Caco-2 (cell line): Measurements from ENCODE around the gene AUTS2. TPM values are rescaled to one million over a fixed set of nuclear protein-coding genes. Genes with fewer than 3 reads are reported as not detected.

Source experiments
- BruUV-seq: library from RNA; stranded (reverse); fragments of 400-500 nt; replicated peaks from 2 replicates; lab custom pipeline; 2021; lab: Mats Ljungman, UMichigan
- CTCF ChIA-PET: fragments of 300-600 bp; sonication (Branson Sonifier 250); formaldehyde crosslinking; loops from one replicate; lab custom pipeline; 2022; ENCODE audit warnings: antibody characterized with exemption; lab: Charles Lee
- POLR2A ChIA-PET: fragments of 300-600 bp; sonication (Branson Sonifier 250); formaldehyde crosslinking; loops from one replicate; lab custom pipeline; 2022; ENCODE audit warnings: antibody characterized with exemption; lab: Charles Lee
- DNase-seq, 2 experiments: peaks; one replicate each; pipeline versions ENCODE4 v3.0.0 to v3.0.0-alpha.2; 2020 to 2022
- H3K27me3 ChIP-seq: replicated peaks from 2 replicates; pipeline ENCODE4 v1.6.0; 2011; ENCODE audit warnings: low read length; ENCODE audit not compliant: control insufficient read depth, insufficient read depth
- H3K36me3 ChIP-seq: 2 replicates; pipeline ENCODE4 v1.5.1; 2011; ENCODE audit warnings: low read length; ENCODE audit not compliant: control insufficient read depth, insufficient read depth
- H3K4me1 ChIP-seq: fragments of 250-450 bp; sonication (Bioruptor Pico); 2 replicates; pipeline ENCODE4 v1.5.1; 2020; ENCODE audit warnings: mild to moderate bottlenecking
- H3K4me3 ChIP-seq: 2 replicates; pipeline ENCODE4 v1.5.1; 2011; ENCODE audit warnings: low read depth, mild to moderate bottlenecking, control low read depth, low read length
- H3K9me3 ChIP-seq: fragments of 250-450 bp; sonication (Bioruptor Pico); 2 replicates; pipeline ENCODE4 v1.5.1; 2020; ENCODE audit warnings: mild to moderate bottlenecking, moderate library complexity
- H3K27ac Mint-ChIP-seq: one replicate; pipeline ENCODE4 v1.8.0; 2022; ENCODE audit warnings: mixed read lengths; ENCODE audit not compliant: unreplicated experiment
- H3K27me3 Mint-ChIP-seq: one replicate; pipeline ENCODE4 v1.8.0; 2022; ENCODE audit warnings: mixed read lengths; ENCODE audit not compliant: insufficient read depth, unreplicated experiment
- H3K36me3 Mint-ChIP-seq: one replicate; pipeline ENCODE4 v1.8.0; 2022; ENCODE audit warnings: mild to moderate bottlenecking, mixed read lengths; ENCODE audit not compliant: insufficient read depth, unreplicated experiment
- H3K4me1 Mint-ChIP-seq: one replicate; pipeline ENCODE4 v1.8.0; 2022; ENCODE audit warnings: low read depth, mixed read lengths; ENCODE audit not compliant: unreplicated experiment
- H3K4me3 Mint-ChIP-seq: one replicate; pipeline ENCODE4 v1.8.0; 2022; ENCODE audit warnings: mild to moderate bottlenecking, moderate library complexity, mixed read lengths; ENCODE audit not compliant: unreplicated experiment
- H3K9me3 Mint-ChIP-seq: one replicate; pipeline ENCODE4 v1.8.0; 2022; ENCODE audit warnings: mixed read lengths; ENCODE audit not compliant: unreplicated experiment
- intact Hi-C: fragments of 100-400 bp; cut with micrococcal nuclease; formaldehyde crosslinking; loops from one replicate; pipeline ENCODE4 v1.10.0; 2022; ENCODE audit not compliant: unreplicated experiment
- total RNA-seq: library from RNA; stranded (reverse); gene quantifications from 2 replicates; pipeline ENCODE4 v1.2.3, GENCODE V29; 2022
- TF ChIP-seq, protein P1 (sequence below), 2 experiments: fragments of 200-600 bp in 1 of 2; IDR thresholded peaks; 1 replicate in 1 of 2; 2 replicates in 1 of 2; pipeline versions ENCODE4 v1.5.1 to v1.8.0; 2011 to 2022; ENCODE audit warnings: antibody characterized with exemption in 1 of 2, control low read depth in 1 of 2, inconsistent platforms in 1 of 2, low read depth in 1 of 2, low read length in 1 of 2, mild to moderate bottlenecking in 1 of 2, moderate library complexity in 1 of 2; ENCODE audit not compliant: insufficient read depth in 1 of 2, severe bottlenecking in 1 of 2, unreplicated experiment in 1 of 2

The AUTS2 gene
- total RNA-seq, 1 experiment from 2014 or later = 37.1 TPM

- TF ChIP-seq, protein P1, sequence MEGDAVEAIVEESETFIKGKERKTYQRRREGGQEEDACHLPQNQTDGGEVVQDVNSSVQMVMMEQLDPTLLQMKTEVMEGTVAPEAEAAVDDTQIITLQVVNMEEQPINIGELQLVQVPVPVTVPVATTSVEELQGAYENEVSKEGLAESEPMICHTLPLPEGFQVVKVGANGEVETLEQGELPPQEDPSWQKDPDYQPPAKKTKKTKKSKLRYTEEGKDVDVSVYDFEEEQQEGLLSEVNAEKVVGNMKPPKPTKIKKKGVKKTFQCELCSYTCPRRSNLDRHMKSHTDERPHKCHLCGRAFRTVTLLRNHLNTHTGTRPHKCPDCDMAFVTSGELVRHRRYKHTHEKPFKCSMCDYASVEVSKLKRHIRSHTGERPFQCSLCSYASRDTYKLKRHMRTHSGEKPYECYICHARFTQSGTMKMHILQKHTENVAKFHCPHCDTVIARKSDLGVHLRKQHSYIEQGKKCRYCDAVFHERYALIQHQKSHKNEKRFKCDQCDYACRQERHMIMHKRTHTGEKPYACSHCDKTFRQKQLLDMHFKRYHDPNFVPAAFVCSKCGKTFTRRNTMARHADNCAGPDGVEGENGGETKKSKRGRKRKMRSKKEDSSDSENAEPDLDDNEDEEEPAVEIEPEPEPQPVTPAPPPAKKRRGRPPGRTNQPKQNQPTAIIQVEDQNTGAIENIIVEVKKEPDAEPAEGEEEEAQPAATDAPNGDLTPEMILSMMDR (IDR thresholded peaks at IDR 0.05; ENCODE audit: insufficient read depth in 1 of 2, low read depth in 1 of 2, low read length in 1 of 2, severe bottlenecking in 1 of 2, unreplicated experiment in 1 of 2) = no peak
- no peaks in the 10 kb centered on the region for H3K9me3 ChIP-seq
- Mint-ChIP-seq H3K27ac (no peak overlapping the region), H3K9me3 (no peaks in the 10 kb centered on the region), H3K36me3 (no peaks in the 10 kb centered on the region), H3K4me1 (peaks cover 21% of the 10 kb centered on the region), H3K27me3 (no peaks in the 10 kb centered on the region), H3K4me3 (no peak overlapping the region)
- ChIA-PET CTCF (no interaction called here), POLR2A (no interaction called here)
- no peaks in the 10 kb centered on the region for H3K36me3 ChIP-seq
- peaks cover 15% of the 10 kb centered on the region for H3K4me1 ChIP-seq
- BruUV-seq = no TSS peak
- no peaks in the 10 kb centered on the region for H3K27me3 ChIP-seq
- intact Hi-C loops = no loop called here
- H3K4me3 ChIP-seq = no peak overlapping the region
- DNase-seq = peak in 1 of 2 experiments; percentile 7
Observed at GRCh38 chr7:69776611-69777010, 178.3 kb downstream of the AUTS2 start.

DNA sequence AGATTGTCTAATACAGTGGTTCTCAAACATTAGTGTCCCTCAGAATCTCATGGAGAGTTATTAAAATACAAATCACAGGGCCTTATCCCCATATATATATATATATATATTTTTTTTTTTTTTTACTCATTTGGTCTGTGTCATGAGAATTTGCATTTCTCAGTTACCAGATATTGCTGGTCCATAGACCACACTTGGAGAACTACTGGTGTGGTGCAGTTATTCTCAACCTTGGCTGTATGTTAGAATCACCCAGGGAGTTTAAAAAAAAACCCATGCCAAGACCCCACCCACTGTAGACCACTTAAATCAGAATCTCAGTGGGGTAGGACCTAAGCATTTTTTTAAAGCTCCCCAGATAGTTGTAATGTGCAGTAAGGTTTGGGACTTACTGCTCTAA, 179.9 kb downstream of the AUTS2 start:
- CTCF ChIA-PET = no interaction called here

GRCh38 chr7:69780379-69780778, 182.1 kb downstream of the AUTS2 start:
- Histone ChIP-seq H3K9me3 (no peaks in the 10 kb centered on the region), H3K36me3 (no peaks in the 10 kb centered on the region), H3K4me3 (no peak overlapping the region), H3K4me1 (peaks cover 15% of the 10 kb centered on the region), H3K27me3 (no peaks in the 10 kb centered on the region)
- H3K4me1 Mint-ChIP-seq = peaks cover 23% of the 10 kb centered on the region
- H3K27me3 Mint-ChIP-seq = no peaks in the 10 kb centered on the region
- TF ChIP-seq, protein P1 (IDR thresholded peaks at IDR 0.05; ENCODE audit: insufficient read depth in 1 of 2, low read depth in 1 of 2, low read length in 1 of 2, severe bottlenecking in 1 of 2, unreplicated experiment in 1 of 2) = no peak
- DNase-seq = peak; percentile 75 to 81
- POLR2A ChIA-PET = no interaction called here
- H3K36me3 Mint-ChIP-seq = no peaks in the 10 kb centered on the region
- no peak overlapping the region for H3K4me3 Mint-ChIP-seq
- peak overlapping the region; percentile 69 for H3K27ac Mint-ChIP-seq
- no TSS peak for BruUV-seq
- intact Hi-C loops = loop anchor here (1.0 to 2.0 kb wide), 3 partner anchors 20 to 38 kb away; no protein-coding TSS in a partner anchor
- no peaks in the 10 kb centered on the region for H3K9me3 Mint-ChIP-seq
- CTCF ChIA-PET = no interaction called here

More for the DNA sequence above, 179.9 kb downstream of the AUTS2 start:
- Mint-ChIP-seq H3K27ac (no peak overlapping the region), H3K4me3 (no peak overlapping the region), H3K4me1 (peaks cover 23% of the 10 kb centered on the region), H3K36me3 (no peaks in the 10 kb centered on the region), H3K27me3 (no peaks in the 10 kb centered on the region), H3K9me3 (no peaks in the 10 kb centered on the region)
- Histone ChIP-seq H3K4me1 (peaks cover 15% of the 10 kb centered on the region), H3K27me3 (no peaks in the 10 kb centered on the region), H3K9me3 (no peaks in the 10 kb centered on the region), H3K36me3 (no peaks in the 10 kb centered on the region), H3K4me3 (no peak overlapping the region)
- POLR2A ChIA-PET = no interaction called here
- BruUV-seq = no TSS peak
- DNase-seq = no peak
- intact Hi-C loops = no loop called here
- TF ChIP-seq, protein P1 (IDR thresholded peaks at IDR 0.05; ENCODE audit: insufficient read depth in 1 of 2, low read depth in 1 of 2, low read length in 1 of 2, severe bottlenecking in 1 of 2, unreplicated experiment in 1 of 2) = no peak
